Fibroblast of skin of left quadriceps (primary cell): ENCODE measurements around the gene SLC47A2.
"Not testable (repeated sequence)": the region's sequence is repeated elsewhere in the genome, so short reads cannot be mapped to it uniquely, and the experiment has no call there.

Source experiments
- DNase-seq, 2 experiments: peaks; one replicate each; pipeline ENCODE4 v3.0.0-alpha.2; 2013; ENCODE audit warnings: low read depth in 2 of 2

SLC47A2 gene

DNA sequence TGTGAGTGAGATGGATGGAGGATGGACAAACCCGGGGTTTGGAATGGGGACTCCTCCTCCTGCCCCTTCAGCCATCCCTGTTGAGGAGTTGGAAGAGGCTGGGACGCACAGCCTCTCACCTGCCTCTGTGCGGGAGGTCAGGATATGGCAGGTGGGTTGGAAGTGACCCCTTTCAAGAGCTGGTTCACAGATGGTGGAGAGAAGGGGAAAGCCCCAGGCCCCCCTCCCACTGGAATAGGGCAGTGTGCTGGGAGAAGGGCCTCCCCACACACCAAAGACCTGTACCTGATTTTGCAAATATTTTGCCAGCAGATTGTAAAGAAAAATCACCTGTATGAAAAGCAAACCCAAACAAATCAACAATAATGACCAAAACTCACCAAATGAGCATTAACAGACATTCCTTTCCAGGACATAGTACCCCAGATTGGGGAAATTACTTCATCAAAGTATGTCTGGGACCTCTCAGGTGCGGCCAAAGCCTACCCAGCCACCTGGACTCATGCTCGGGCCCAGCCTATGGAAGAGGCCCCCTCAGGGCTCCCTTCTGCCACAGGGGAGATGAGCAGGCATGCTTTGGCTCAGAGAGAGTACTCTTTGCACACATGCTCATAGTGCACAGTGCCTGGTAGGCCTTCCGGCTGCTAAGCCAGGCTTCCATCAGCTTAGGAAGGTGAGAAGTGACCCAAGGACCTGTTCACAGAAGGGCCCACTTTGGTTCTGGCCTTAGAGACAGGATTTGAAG, 7.8 kb downstream of the SLC47A2 start:
- DNase-seq, result no peak

DNA sequence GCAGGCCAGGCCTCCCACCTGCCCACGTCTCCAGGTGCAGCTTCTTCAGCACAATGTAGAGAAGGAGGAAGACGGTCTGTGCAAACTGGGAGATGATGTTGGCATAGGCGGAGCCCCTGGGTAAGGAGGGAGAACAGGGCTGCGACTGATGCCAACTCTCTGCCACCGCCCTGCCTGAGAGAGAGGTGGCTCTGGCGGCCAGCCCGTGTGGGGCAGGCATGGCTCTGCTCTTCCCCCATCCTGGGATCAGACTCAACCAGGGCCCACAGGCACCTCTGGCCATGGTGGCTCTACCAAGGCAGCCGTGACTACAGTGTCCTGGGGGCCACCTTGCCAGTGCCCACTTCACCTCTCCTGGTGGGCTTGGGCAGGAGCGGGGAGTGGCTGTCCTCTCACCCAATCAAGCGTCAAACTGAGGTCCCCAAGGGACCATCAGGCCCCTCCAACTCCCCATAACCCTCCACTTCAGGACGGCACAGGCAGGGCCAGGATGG, 8.6 kb downstream of the SLC47A2 start:
- DNase-seq, result no peak

DNA sequence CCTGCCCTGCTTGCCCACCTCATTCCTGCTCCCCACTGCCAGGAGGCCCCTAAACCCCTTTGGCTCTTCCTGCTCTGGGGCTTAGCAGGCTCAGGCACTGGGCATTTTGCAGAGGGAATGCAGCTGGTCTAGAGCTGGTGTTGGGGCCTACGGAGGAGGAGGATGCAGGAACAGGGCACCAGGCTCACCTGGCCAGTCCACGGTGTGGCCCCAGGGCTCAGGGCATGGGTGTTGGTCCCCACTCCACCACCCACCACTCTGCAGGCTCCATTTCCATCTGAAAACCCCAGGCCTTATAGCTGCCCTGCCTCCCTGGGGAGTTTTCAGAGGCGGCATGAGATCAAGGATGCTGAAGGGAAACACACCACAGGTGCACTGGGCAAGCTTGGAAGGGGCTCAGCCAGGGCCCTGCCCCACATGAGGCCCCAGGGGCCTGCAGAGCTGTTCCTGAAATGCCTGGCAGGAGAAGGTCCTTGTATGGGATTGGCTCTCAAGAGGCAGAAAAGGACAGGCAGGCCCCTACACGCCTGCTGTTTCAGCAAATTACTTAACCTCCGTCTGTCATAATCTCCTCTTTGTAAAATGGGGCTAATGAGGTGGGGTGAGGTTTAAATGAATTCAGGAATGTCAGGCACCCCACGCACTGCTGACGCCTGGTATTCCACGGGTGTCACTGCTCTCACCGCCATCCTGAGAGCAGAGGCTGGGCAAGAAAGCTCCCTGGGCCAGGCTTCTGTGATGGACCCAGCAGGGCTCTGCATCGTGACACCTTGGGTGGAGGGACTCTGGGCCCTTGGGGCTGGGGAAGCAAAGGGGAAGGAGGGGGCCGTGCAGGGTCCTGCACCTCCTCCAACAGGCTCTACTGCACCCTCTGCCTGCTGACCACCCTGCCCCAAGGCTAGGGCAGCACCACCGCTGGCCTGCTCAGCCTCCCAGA, 9.3 kb downstream of the SLC47A2 start:
- no peak for DNase-seq

DNA sequence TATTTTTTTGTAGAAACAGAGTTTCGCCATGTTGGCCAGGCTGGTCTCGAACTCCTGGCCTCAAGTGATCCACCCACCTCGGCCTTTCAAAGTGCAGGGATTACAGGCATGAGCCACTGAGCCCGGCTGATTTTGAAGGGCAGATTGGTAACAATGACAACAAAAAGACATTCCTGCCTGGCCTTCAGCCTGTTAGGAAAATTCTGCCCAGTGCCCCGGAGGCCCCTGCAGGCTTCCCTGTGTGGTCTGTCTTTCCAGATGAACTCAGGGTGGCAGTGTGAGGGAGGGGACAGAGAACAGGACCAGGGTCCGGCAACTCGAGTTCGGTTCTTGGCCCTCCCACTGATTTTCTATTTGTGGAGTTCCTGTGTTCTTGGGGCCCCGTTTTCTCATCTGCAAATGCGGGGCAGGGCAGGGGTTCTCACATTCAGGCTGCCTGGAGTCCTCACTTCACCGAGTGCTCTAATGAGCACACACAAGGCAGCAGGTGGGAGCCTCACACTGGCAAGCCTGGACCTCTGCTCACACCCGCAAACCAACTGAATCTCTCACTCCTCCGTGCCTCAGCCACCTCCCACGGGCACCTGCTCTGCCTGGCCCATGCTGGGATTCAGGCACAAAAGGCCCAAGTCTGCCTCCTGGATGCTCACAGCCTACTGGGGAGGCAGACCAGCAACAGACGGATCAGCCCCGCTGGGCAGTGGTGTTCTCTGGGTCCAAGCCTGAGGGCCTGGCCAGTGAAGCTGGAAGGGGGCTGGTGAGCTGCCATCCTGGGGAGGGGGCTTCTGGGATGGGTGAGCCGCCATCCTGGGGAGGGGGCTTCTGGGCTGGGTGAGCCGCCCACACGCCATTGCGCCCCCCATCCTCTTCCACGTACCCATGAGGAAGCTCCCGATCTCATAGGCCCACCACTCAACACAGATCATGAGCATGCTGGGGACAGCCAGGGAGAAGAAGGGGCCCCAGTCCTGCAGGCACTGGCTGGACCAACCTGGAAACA, 10.3 kb downstream of the SLC47A2 start:
- no peak for DNase-seq

DNA sequence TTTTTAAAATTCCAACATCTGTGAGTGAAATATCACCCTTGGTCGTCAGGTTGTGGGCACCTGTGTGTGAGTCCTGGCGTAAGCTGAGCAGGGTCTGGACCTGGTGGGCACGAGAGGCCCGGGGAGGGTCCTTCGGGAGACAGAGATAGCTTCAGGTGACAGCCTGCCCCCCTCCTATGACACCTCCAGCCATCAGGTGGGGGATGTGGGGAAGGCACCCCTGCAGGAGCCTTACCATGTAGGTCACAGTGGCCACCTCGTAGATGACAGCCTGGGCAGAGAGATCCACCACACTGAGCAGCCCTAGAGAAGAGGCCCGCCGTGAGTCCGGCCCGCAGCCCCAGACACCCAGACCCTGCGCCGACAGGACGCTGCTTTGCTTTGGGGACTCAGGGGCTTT, 11.2 kb downstream of the SLC47A2 start:
- DNase-seq, result no peak

DNA sequence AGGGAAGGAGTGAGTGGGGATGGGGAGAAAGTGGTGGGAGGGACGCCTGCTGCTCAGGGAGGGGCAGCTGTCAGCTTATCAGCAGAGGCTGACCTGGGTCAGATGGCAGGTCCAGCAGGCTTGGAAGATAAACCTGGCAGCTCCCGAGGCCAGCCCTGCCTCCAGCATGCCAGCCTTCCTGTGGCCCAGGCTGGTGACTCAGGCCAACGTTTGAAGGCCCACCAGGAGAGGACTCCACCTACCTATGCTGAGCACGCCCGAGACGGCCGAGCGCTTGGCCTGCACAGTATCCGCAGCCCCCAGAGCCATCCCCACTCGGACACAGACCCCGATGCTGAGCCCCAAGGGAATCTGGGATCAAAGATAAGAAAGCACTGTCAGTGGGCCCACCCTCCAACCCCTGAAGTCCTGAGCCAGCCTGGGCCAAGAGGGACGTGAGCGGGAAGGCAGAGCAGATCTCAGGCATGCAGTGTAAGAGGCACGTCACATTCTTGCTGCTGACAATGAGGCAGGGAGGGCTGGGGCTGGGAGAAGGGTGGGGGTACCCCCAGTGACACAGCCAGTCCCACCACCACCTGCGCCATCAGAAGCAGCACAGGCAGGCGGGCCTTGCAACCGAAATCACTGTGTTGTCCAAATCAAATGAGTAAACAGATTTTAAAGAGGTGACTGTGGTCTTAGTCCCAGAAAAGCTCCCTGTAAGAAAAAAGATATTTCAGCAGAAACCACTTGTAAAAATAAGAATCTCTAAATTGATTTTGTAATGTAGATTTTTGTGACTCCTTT, 12.4 kb downstream of the SLC47A2 start:
- DNase-seq, result no peak

DNA sequence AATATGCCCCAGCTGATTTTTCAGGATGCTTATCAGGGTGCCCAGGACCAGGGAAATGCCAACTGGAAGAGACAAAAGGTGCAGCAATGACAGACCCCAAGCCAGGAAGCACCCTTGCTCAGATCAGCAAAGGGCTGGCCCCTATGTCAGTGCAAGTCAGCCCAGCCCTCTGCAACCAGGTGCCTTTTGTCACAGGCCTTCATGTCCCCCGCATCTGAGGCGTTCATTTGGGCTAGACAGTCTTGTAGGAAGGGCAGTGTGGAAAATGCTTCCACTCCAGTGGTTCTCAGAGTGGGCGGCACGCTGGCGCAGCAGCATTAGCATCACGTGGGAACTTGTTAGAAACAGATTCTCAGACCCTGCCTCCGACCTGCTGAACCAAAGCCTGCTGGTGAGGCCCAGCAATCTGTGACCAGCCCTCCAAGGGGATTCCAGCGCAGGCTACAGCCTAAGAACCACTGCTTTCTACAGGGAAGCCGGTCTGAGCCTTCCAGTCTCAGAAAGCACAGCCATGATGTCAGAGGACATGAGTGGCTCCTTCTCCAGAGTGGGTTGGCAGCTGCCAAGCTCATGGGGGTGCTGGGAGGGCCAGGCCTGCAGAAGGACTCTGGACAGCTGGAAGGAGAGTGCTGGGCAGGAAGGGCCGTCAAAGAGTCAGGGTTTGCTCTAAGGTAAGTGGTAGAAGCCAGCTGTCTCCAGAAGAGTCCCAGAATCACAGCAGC, 13.1 kb downstream of the SLC47A2 start:
- DNase-seq, result no peak

DNA sequence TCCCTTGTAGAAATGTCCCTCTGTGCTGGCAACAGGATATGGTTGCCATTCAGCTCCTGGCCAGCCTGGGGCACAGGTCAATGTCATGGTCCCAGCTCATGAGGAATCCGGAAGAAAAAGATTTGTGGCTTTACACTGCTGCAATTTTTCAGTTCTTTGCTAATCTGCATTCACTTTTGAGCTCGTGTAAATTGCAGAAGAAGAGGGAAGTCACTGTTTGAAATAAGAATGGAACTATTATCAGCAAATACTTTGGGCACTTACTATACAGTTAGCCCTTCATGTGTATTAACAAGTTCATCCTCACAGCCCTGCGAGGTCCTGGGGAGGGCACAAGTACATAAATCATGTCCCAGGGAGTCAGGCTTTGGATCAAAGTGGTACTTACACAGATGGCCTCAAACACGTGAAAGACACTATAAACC, 14.2 kb downstream of the SLC47A2 start:
- DNase-seq, result no peak

DNA sequence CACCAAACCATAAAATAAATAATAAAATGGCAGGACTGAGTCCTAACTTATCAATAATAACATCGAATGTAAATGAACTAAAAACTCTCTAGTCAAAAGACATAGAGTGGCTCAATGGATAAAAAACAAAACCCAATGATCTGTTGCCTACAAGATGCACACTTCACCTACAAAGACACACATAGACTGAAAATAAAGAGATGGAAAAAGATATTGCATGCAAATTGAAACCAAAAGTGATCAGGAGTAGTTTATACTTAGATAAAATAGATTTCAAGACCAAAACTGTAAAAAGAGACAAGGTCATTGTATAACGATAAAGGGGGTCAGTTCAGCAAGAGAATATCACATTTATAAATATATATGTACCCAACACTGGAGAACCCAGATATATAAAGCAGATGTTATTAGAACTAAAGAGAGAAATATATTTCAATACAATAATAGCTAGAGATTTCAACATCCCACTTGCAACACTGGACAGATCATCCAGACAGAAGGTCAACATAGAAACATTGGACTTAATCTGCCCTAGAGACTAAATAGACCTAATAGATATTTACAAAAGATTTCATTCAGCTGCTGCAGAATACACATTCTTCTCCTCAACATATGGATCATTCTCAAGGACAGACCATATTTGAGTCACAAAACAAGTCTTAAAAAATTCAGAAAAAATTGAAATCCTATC, 29.8 kb downstream of the SLC47A2 start:
- no peak for DNase-seq

DNA sequence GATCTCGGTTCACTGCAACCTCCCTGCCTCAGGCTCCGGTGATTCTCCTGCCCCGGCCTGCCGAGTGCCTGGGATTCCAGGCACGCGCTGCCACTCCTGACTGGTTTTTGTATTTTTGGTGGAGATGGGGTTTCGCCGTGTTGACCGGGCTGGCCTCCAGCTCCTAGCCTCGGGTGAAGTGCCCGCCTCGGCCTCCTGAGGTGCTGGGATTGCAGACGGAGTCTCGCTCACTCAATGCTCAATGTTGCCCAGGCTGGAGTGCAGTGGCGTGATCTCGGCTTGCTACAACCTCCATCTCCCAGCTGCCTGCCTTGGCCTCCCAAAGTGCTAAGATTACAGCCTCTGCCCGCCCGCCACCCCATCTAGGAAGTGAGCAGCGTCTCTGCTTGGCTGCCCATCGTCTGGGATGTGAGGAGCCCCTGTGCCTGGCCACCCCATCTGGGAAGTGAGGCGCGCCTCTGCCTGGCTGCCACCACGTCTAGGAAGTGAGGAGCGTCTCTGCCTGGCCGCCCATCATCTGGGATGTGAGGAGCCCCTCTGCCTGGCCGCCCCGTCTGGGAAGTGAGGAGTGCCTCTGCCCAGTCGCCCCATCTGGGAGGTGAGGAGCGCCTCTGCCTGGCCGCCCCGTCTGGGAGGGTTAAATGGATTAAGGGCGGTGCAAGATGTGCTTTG, 31.3 kb downstream of the SLC47A2 start:
- not testable (repeated sequence) for DNase-seq

DNA sequence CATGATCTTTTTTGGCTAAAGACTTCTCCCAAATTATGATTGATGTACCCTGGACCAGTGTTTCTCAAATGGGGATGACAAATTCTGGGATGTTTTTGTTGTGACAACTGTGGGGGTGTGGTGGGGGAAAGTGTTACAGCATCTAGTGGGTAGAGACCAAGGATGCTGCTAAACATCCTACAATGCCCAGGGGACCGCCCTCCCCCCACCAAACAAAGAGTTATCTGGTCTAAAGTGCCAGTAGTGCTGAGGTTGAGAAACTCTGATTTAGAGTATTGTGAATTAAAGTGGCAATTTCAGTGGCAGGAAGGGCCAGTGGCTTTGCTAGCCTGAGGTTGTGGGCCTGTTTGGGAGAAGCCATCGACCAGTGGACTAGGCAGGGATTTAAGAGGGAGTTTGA, 33.3 kb downstream of the SLC47A2 start:
- DNase-seq, result no peak

DNA sequence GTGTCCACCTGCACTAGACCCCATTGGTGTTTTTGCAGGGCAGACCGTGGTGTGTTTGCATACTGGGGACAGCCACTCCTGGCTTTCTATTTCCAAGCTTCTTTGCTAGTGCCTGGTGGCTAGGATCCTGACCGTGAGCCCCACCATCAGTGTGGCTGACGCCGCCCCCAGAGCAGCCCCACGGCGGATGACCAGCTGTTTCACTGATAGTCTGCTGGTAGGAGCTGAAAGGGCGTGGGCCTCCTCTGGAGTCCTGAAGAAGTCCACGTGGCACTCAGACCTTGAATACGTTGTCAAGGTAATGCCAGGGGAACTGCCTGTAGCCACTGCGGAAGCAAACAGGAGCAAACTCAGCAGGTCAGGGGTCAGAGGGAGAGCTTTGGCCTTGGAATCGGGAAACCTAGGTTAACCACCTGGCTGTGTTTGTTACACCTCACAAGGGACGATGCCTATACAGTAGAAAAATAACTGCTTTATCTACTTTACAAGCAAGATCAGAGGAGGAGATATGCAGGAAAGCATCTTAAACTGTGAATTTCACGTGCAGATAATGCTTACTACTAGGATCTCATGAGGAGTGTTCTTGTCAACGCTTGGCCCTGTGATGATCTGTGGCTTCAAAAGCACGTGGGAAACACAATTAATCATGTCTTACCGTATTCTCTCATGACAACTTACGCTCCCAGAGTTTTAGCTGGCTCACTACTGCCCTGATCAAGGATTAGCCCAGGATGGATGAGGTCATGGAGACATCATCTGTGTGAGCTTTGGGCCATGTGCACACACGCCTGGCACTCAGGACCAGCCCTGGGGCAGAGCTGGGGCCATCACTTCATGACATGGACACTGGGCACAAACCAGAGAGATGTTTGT, 37.6 kb downstream of the SLC47A2 start:
- no peak for DNase-seq

DNA sequence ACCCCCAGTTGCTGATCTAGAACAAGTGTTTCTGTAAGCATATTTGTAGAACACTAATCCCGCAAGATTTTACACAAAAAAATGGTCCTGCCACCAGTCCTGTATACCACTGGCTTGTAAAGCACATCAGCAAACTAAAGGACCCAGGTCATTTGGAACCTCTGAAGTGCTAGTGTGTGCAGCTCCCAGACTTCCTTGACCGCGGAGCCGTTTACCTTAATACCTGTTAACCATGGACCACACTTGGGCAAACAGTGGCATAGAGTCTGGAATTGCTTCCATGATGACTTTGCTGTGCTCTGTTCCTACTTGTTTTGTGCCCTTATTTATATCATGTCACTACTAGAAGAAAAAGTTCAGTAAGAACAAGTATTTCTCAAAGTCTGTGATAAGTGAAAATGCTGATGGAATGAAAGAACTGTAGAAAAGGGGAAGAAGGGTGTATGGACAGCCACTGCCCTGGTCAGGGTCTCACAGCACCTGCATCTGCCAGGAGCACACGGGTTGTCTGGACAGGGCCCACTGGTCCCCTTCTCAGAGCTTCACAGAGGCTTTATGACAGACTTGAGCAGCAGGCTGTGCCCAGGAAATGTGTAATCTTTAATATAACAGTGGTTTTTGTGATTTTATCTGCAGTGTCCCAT, 38.5 kb downstream of the SLC47A2 start:
- DNase-seq, result no peak

DNA sequence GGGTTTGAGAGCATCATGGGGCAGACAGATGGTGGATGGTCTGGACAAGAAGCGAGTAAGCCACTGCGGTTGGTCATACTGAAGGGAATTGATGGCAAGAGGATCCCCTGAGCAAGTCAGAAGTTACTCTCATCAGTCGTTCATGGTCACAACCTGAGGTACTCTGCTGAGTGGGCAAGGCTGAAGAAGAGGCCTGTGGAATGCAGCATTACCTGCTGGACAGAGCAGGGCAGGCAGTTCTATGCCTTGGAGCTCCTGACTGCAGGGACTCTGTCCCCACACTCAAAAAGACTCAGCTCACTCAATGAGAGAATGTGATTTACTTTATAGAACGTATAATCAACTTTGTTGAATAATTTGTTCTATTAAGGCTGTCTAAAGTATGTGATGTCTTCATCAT, 39.5 kb downstream of the SLC47A2 start:
- DNase-seq, result no peak

DNA sequence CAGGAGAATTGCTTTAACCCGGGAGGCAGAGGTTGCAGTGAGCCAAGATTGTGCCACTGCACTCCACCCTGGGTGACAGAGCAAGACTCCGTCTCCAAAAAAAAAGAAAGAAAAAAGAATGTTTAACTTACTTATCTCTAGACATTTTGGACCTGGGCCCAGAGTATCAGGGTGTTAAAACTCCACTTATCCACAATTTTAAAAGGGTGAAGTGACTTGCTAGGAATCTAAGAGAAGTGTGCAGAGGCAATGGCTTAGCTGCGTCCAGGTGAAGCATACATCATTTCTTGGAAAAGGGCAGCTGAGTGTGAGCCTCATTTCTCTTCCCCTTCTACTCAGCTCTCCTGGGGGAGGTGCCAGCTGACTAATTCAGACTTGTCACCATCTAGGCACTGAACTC, 42.8 kb downstream of the SLC47A2 start:
- DNase-seq, result no peak

DNA sequence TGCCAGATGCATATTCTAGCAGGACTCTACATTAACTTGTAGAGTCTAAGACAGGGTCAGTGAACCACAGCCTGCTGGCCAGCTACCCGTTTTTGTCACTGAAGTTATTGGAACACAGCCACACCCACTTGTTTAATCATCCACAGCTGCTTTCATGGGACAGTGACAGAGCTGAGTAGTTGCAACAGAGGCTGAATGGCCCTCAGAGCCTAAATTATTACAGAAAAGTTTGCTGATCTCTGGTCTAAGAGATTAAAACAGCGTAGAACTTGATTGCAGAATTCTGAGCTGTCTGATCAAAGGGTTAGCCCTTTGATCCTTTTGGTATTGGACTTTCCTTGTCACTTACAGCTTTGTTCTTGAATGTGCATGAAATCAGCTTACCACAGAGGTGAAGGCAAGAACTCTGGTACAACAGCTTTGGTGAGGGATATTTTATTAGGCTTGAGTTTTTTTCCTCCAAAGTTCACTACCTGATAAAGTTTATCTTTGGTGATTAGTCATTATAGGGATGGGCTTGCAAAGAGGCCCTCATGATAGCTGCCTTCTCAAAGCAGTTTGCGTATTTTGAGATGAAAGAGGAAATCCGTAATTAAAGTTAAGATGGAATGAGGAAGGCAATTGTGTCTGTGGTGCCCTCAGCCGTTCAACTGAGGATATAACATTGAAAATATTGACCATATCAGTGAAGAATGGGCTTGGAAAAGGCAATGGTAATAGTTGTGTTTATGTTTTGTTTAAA, 44.2 kb downstream of the SLC47A2 start:
- no peak for DNase-seq

DNA sequence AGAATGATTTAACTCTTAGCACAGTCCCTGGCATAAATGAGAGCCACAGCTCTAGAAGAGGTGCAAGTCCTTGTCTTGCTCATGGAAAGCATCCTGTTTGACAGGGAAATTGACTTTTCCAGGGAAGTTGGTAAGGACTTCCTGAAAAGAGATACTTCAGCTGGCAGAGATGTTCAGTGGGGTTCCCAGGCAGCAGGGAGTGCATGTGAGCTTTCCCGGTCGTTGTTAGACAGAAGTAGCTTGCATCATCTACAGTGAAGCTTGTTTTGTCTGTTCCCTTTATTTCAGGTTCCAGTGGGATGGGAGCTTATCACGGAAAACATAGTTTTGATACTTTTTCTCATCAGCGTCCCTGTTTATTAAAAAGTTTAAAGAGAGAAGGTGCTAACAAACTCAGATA, 45.0 kb downstream of the SLC47A2 start:
- no peak for DNase-seq
